ENCODE results near the gene C1orf87.

Gene C1orf87, protein sequence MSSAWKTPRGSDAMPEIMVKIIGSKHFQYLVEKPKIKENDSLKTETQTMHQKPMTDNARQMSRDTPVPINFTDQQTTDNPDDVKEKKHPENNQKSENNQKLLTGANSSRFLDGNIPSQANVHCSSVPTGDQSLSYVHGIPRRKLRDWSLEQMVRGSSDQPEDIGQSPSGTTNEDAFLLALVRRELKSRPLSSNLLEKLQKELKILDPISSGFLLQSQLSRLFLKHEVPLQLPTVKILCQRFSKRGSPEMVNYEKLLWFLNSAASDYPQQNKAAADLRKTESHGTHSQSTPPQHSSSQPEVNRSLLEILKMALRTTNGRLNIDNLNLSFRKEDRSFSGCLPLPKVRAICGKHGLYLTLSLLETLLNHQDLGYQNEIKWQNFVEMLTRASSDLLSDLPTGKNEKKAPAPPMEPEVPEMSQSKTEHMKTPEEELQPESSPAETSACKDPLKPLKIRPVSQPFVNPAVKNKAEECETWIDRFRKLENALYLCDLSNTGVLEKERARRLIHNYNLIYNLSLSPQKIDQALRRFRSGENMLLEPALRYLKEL

GRCh38 chr1:60073605-60074278 lies at the start of gene C1orf87:
TSS of gene C1orf87 (minus strand) at chr1:60073770. CDS start at chr1:60072643, 1,127 bp downstream.
- no peak for TF ChIP-seq CTCF (IDR thresholded peaks at IDR 0.05)

- TF ChIP-seq CTCF (IDR thresholded peaks at IDR 0.05) = no peak
Observed at GRCh38 chr1:60118085-60118484, 44.5 kb upstream of the C1orf87 start.

DNA sequence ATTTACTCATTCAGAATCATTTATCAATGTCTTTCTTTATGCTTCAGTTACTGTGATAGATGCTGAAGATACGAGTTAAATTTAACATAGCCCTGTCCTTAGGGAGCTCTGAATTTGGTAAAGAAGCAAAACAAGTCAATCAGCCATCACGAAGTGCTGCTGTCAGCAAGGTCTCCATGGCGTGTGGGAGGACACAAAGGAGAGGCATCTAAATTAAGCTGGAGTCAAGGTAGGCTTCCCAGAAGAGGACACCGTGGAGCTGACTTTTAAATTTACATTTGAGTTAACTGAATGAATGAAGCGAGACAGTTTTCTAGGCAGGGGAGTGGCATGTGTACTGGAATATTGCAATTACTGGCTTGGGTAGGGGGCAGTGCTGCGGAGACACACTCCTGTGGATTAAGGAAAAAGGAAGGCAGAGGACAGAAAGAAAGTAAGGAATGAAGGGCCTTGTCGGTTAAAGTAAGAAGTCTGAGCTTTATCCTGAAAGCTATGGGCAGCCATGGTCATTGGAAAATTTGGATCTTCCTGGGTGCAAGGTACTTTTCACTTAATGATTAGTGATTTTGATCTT lies 41.3 kb upstream of the C1orf87 start:
- no peak for TF ChIP-seq CTCF (IDR thresholded peaks at IDR 0.05)

DNA sequence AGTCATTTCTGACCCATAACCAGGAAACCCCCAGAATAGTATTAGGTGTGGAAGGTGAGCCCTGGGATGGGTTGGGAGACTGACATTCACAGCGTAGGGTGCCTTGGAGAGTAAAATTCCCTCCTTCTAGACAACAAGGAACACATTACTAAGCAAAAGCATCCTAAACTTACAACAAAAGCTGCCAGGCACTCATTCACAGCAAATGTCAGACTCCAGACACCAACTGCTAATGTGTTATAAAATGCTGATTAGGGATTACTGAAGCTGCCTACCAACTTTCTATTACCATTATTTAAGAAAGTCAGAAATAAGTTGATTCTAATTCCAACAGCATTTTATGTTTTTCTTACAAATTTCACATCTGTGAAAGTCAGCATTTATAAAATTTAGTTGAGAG lies 40.0 kb upstream of the C1orf87 start:
- no peak for TF ChIP-seq CTCF (IDR thresholded peaks at IDR 0.05)

DNA sequence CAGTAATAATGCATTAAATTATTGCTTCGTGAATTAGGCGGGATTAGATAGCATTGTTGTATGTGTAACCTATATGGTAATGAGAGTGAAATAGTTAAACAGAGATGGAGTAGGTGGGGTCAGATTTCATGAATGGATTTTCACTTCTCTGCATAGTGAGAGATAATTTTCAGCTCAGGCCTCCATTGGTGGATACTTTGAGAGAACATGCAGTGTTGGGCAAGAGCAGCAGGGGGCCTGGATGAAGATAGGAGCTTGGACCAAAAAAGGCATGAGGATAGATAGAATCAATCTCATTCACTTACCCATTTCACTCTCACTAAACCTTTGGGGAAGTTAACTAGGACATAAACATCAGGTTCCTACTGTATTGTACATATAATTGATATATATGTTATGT lies 39.5 kb upstream of the C1orf87 start:
- no peak for TF ChIP-seq CTCF (IDR thresholded peaks at IDR 0.05)

- TF ChIP-seq CTCF (IDR thresholded peaks at IDR 0.05) = no peak
Observed at GRCh38 chr1:60111716-60112115, 38.1 kb upstream of the C1orf87 start.

- TF ChIP-seq CTCF (IDR thresholded peaks at IDR 0.05) = no peak
Observed at GRCh38 chr1:60111118-60111517, 37.5 kb upstream of the C1orf87 start.
